Fibroblast of villous mesenchyme (primary cell): ENCODE measurements around the gene CSNK2B. TPM values are rescaled to one million over a fixed set of nuclear protein-coding genes. Genes with fewer than 3 reads are reported as not detected.
A peak's percentile ranks its signal among the peaks of the same experiment; 100 is the strongest.

Source experiments
- DNase-seq: peaks from one replicate; pipeline ENCODE4 v3.0.0-alpha.2; 2010; ENCODE audit warnings: low read depth
- H3K4me3 ChIP-seq: 2 replicates; pipeline ENCODE4 v1.5.1; 2011; ENCODE audit warnings: low read depth, mild to moderate bottlenecking, low read length
- CTCF ChIP-seq: IDR thresholded peaks from 2 replicates; pipeline ENCODE4 v1.5.1; 2012; ENCODE audit warnings: low read depth, mild to moderate bottlenecking, low read length; ENCODE audit not compliant: insufficient read depth
- small RNA-seq: library from RNA; depleted of rRNA; stranded (forward); fragments of <200 nt; gene quantifications from one replicate; pipeline ENCODE3, GENCODE V24; 2012
- total RNA-seq: library from RNA; depleted of rRNA; stranded (reverse); fragments of >200 nt; gene quantifications from 2 replicates; pipeline ENCODE4 v1.2.3, GENCODE V29; 2012

Gene CSNK2B
- total RNA-seq, 1 donor: 136 TPM

DNA sequence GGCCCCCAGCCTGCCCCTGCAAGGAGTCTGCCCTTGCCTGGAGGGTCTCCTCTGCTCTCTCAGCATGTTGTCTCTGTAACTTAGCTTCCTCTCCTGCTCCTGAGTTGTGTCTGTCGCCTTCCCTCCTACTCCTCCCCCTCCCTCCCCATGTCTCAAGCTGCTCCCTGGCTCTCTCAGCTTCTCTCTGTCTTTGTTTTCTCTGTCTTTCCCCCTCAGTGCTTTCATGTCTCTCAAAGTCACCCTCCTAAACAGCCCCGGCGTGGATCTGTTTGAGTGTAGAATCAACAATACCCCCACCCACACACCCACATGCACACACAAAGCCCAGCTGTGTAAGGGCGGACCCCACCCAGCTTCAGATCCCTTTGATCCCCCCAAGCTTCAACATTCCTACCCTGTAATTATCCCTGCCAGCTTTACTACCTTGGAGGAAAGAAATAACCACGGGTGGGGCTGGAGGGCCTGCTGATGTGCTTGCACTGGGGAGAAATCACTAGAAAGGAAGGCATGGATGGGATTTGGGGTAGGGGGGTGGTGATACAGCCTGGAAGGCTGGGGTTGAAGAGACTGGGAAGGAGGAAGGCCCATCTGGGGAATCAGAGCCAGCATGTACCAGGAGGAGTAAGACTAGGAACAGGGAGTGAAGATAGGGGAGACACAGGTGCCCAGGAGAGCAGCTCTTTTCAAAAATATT lies 48.3 kb downstream of the CSNK2B start:
- H3K4me3 ChIP-seq: no peak overlapping the region
- no peak for TF ChIP-seq CTCF

GRCh38 chr6:31715022-31715958 lies 49.4 kb downstream of the CSNK2B start, which contains the start of gene LY6G6D:
Gene LY6G6D (plus strand): TSS chr6:31715348. CDS start chr6:31715356, 8 bp downstream.
- no peak within 1 kb of the TSS for H3K4me3 ChIP-seq
- no peak for TF ChIP-seq CTCF
- DNase-seq: no peak

More for the DNA sequence above, 48.3 kb downstream of the CSNK2B start:
- DNase-seq: no peak

- no peak overlapping the region for H3K4me3 ChIP-seq
- no peak for DNase-seq
- no peak for TF ChIP-seq CTCF
These were observed 51.8 kb downstream of the CSNK2B start for GRCh38 chr6:31717499-31718222.

GRCh38 chr6:31718265-31718664 lies 52.4 kb downstream of the CSNK2B start:
- DNase-seq: no peak
- no peak overlapping the region for H3K4me3 ChIP-seq
- no peak for TF ChIP-seq CTCF

DNA sequence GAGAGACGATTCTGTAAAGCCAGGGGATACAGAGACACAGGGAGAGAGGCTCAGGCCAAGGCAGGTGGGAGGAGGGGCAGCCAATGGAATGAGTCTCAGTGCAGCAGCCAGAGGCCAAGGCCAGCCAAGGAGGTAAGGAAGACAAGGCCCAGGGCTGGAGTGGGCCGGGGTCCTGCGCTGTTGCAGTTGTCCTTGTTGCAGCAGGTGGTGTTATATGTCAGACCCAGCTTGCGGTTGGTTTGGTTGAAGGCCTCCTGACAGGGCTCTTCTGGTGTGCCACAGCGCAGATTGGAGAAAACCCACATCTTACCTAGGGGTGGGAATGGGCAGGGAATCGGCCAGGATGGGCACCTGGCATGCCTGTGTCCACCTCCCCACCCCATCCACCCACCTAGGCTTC lies 53.1 kb downstream of the CSNK2B start:
- TF ChIP-seq CTCF: no peak

More for the DNA sequence above, 53.1 kb downstream of the CSNK2B start:
- no peak overlapping the region for H3K4me3 ChIP-seq
- DNase-seq: no peak

Small RNA genes within 50 kb of the gene (small RNA-seq; reads per million reads assigned to genes)
- gene LY6G6D (not detected), gene MIR4646 (not detected), gene MIR6832 (not detected), gene RF00019 (not detected), gene SNORA38 (136 reads per million, percentile 97 among the genes with 10 or more reads in this experiment)

Other genes with a start within 250 kb of the CSNK2B start
- 15.5 and 30.7 TPM in 2 replicates for gene MICB, start 167.9 kb upstream of the CSNK2B start, total RNA-seq
- gene MCCD1, start 137.1 kb upstream of the CSNK2B start, total RNA-seq: not detected in 2 replicates
- gene DDX39B, start 124.1 kb upstream of the CSNK2B start, total RNA-seq: 407 and 463 TPM in 2 replicates
- 1.3 and 3.0 TPM in 2 replicates for gene ATP6V1G2, start 119.5 kb upstream of the CSNK2B start, total RNA-seq
- 12.5 and 20.3 TPM in 2 replicates for gene NFKBIL1, start 118.5 kb upstream of the CSNK2B start, total RNA-seq
- not detected in 2 replicates for gene LTA, start 93.8 kb upstream of the CSNK2B start, total RNA-seq
- gene TNF, start 90.5 kb upstream of the CSNK2B start, total RNA-seq: under 0.01 TPM in 2 replicates
- 0.32 TPM in 1 of 2 replicates, not detected in the other for gene LTB, start 83.7 kb upstream of the CSNK2B start, total RNA-seq
- gene LST1, start 79.8 kb upstream of the CSNK2B start, total RNA-seq: not detected in 2 replicates
- gene NCR3, start 73.1 kb upstream of the CSNK2B start, total RNA-seq: not detected in 2 replicates
- gene AIF1, start 50.8 kb upstream of the CSNK2B start, total RNA-seq: not detected in 2 replicates
- gene PRRC2A, start 45.4 kb upstream of the CSNK2B start, total RNA-seq: 75.4 and 84.2 TPM in 2 replicates
- gene BAG6, start 13.4 kb upstream of the CSNK2B start, total RNA-seq: 123 and 166 TPM in 2 replicates
- gene APOM, start 10.2 kb upstream of the CSNK2B start, total RNA-seq: 0.43 and 0.97 TPM in 2 replicates
- 20.7 and 21.9 TPM in 2 replicates for gene C6orf47, start 5.3 kb upstream of the CSNK2B start, total RNA-seq
- gene GPANK1, start 1.1 kb upstream of the CSNK2B start, total RNA-seq: 16.1 and 20.7 TPM in 2 replicates
- gene LY6G5B, start 3.9 kb downstream of the CSNK2B start, total RNA-seq: 3.2 and 3.9 TPM in 2 replicates
- gene LY6G5C, start 15.0 kb downstream of the CSNK2B start, total RNA-seq: 0.43 and 0.64 TPM in 2 replicates
- gene ABHD16A, start 37.2 kb downstream of the CSNK2B start, total RNA-seq: 43.2 and 76.0 TPM in 2 replicates
- gene LY6G6F, start 40.8 kb downstream of the CSNK2B start, total RNA-seq: not detected in 2 replicates
- not detected in 2 replicates for gene LY6G6D, start 49.3 kb downstream of the CSNK2B start, total RNA-seq
- not detected in 2 replicates for gene LY6G6C, start 55.7 kb downstream of the CSNK2B start, total RNA-seq
- not detected in 2 replicates for gene MPIG6B, start 57.3 kb downstream of the CSNK2B start, total RNA-seq
- gene DDAH2, start 63.2 kb downstream of the CSNK2B start, total RNA-seq: 60.5 and 68.0 TPM in 2 replicates
- 586 and 701 TPM in 2 replicates for gene CLIC1, start 70.5 kb downstream of the CSNK2B start, total RNA-seq
- 9.5 and 13.9 TPM in 2 replicates for gene MSH5, start 73.9 kb downstream of the CSNK2B start, total RNA-seq
- 0.43 and 1.3 TPM in 2 replicates for gene SAPCD1, start 96.6 kb downstream of the CSNK2B start, total RNA-seq
- under 0.01 TPM in 2 replicates for gene VWA7, start 111.2 kb downstream of the CSNK2B start, total RNA-seq
- gene VARS1, start 129.7 kb downstream of the CSNK2B start, total RNA-seq: 60.0 and 73.1 TPM in 2 replicates
- gene LSM2, start 140.9 kb downstream of the CSNK2B start, total RNA-seq: 21.6 and 23.7 TPM in 2 replicates
- gene HSPA1L, start 149.2 kb downstream of the CSNK2B start, total RNA-seq: 0.86 and 0.97 TPM in 2 replicates
- gene HSPA1A, start 149.5 kb downstream of the CSNK2B start, total RNA-seq: 77.0 and 132 TPM in 2 replicates
- 84.4 and 148 TPM in 2 replicates for gene HSPA1B, start 161.7 kb downstream of the CSNK2B start, total RNA-seq
- gene NEU1, start 196.7 kb downstream of the CSNK2B start, total RNA-seq: 70.8 and 77.6 TPM in 2 replicates
- gene SLC44A4, start 212.9 kb downstream of the CSNK2B start, total RNA-seq: not detected in 2 replicates
- 38.0 and 42.7 TPM in 2 replicates for gene EHMT2, start 231.6 kb downstream of the CSNK2B start, total RNA-seq
- gene ZBTB12, start 236.0 kb downstream of the CSNK2B start, total RNA-seq: 1.9 and 3.0 TPM in 2 replicates